Epithelial cell of proximal tubule (primary cell): Measurements from ENCODE around the gene CDK17. TPM values are rescaled to one million over a fixed set of nuclear protein-coding genes. Genes with fewer than 3 reads are reported as not detected.
"Not testable (repeated sequence)": the region's sequence is repeated elsewhere in the genome, so short reads cannot be mapped to it uniquely, and the experiment has no call there.

ENCODE experiments used
- DNase-seq: peaks from one replicate; pipeline ENCODE4 v3.0.0-alpha.2; 2011; ENCODE audit warnings: low read depth
- H3K4me3 ChIP-seq: 2 replicates; pipeline ENCODE4 v1.5.1; 2011; ENCODE audit warnings: low read depth, mild to moderate bottlenecking, low read length
- total RNA-seq: library from RNA; depleted of rRNA; stranded (reverse); fragments of >200 nt; gene quantifications from 2 replicates; pipeline ENCODE4 v1.2.3, GENCODE V29; 2015
- TF ChIP-seq, protein P1 (sequence below): conservative IDR thresholded peaks from 2 replicates; pipeline ENCODE4 v1.5.1; 2012; ENCODE audit warnings: low read depth, mild to moderate bottlenecking, low read length

Gene CDK17
- total RNA-seq, 1 donor from 2014 or later = 22.0 TPM

- DNase-seq = no peak
- no peak overlapping the region for H3K4me3 ChIP-seq
- TF ChIP-seq, protein P1, sequence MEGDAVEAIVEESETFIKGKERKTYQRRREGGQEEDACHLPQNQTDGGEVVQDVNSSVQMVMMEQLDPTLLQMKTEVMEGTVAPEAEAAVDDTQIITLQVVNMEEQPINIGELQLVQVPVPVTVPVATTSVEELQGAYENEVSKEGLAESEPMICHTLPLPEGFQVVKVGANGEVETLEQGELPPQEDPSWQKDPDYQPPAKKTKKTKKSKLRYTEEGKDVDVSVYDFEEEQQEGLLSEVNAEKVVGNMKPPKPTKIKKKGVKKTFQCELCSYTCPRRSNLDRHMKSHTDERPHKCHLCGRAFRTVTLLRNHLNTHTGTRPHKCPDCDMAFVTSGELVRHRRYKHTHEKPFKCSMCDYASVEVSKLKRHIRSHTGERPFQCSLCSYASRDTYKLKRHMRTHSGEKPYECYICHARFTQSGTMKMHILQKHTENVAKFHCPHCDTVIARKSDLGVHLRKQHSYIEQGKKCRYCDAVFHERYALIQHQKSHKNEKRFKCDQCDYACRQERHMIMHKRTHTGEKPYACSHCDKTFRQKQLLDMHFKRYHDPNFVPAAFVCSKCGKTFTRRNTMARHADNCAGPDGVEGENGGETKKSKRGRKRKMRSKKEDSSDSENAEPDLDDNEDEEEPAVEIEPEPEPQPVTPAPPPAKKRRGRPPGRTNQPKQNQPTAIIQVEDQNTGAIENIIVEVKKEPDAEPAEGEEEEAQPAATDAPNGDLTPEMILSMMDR = no peak
These were observed 45.2 kb downstream of the CDK17 start for GRCh38 chr12:96354844-96355534.

- TF ChIP-seq, protein P1 = no peak
- H3K4me3 ChIP-seq = no peak overlapping the region
- no peak for DNase-seq
These were observed 45.9 kb downstream of the CDK17 start for GRCh38 chr12:96354326-96354725.

DNA sequence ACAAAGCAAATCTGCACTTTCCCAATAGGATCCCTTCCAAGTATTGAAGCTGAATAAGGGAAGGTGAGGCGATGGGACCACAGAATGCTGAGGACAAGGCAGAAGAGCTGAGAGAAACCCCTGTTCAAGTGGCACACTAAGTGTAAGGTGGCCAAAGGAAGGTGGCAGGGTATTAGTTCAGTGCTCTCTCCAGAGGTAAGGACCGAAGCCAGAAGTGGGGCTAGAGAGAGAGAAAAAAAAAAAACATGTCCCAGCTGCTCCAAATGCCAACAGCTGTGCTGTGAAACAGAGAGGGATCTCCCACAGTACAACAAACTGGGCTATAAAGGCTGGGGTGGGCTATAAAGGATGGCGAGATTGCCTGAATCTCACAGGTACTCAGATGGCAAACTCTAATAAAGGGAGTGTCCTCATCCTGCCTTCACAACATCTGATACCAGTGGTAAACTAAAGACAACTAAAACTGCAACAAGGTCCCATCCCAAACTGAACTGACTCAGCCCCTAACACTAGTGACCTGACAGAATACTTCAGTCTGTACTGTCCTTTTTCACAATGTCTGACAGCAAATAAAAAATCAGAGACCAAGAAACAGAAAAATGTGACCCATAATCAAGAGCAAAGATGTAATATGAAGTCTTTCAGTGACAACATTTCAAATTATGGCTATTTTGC, 47.9 kb downstream of the CDK17 start:
- TF ChIP-seq, protein P1 = no peak
- no peak overlapping the region for H3K4me3 ChIP-seq
- DNase-seq = no peak

DNA sequence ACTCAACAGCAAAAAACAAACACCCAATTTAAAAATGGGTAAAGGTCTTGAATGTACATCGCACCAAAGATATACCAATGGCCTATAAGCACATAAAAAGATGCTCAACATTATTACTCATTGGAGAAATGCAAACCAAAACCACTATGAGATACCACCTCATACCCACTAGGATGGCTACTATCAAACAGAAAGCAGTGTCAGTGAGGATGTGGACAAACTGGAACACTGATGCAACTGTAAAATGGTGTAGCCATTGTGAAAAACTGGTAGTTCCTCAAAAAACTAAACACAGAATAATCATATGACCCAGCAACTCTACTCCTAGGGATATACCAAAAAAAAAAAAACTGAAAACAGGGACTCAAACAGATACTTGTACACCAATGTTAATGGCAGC, 49.3 kb downstream of the CDK17 start:
- no peak for DNase-seq
- H3K4me3 ChIP-seq = no peak overlapping the region
- TF ChIP-seq, protein P1 = no peak

DNA sequence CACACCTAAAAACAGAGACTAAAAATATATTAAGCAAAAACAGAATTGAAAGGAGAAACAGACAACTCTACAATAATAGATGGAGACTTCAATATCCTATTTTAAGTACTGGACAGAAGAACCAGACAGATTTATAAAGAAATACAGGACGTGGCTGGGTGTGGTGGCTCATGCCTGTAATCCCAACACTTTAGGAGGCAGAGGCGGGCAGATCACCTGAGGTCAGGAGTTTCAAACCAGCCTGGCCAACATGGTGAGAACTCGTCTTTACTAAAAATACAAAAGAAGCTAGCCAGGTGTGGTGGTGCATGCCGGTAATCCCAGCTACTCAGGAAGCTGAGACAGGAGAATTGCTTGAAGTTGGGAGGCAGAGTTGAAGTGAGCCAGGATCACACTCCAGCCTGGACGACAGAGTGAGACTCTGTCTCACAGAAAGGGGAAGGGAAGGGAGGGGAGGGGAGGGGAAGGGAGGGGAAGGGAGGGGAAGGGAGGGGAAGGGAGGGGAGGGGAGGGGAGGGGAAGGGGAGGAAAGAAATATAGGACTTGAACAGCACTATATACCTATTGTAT, 53.0 kb downstream of the CDK17 start:
- DNase-seq = no peak
- TF ChIP-seq, protein P1 = no peak
- H3K4me3 ChIP-seq = peak overlapping the region; percentile 44

DNA sequence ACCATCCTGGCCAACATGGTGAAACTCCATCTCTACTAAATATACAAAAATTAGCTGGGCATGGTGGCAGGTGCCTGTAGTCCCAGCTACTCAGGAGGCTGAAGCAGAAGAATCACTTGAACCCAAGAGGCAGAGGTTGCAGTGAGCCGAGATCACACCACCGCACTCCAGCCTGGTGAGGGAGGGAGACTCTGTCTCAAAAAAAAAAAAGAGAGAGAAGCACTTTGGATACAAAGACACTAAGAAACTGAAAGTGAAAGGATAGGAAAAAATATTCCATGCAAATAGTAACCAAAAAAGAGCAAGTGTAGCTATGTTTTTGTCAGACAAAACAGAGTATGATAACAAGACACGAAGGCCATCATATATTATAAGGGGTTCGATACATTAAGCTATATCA, 53.5 kb downstream of the CDK17 start:
- peak overlapping the region; percentile 44 for H3K4me3 ChIP-seq
- DNase-seq = not testable (repeated sequence)

DNA sequence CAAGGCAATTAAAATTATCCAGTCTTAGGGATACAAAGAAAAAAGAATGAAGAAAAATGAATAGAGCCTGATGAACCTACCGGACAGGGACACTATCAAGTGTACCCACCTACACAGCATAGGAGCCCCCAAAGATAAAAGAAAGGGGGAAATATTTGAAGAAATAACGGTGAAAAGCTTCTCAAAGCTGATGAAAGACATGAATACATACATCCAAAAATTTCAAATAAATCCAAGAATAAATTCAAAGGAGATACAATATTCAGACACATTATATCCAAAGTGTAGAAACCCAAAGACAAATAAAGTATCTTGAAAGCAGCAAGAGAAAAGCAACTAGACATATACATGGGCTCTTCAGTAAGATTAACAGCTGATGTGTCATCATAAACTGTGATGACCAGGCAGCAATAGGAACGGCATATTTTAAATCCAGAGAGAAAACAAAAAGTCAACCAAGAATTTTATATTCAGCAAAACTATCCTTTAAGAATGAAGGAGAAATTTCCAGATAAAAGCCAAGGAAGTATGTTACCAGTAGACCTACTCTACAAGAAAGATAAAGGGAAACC, 56.0 kb downstream of the CDK17 start:
- TF ChIP-seq, protein P1 = no peak
- DNase-seq = no peak

More for the DNA sequence above, 56.0 kb downstream of the CDK17 start:
- no peak overlapping the region for H3K4me3 ChIP-seq
